Measurements from ENCODE around the gene HCN1. TPM values are rescaled to one million over a fixed set of nuclear protein-coding genes. Genes with fewer than 3 reads are reported as not detected.
A peak's percentile ranks its signal among the peaks of the same experiment; 100 is the strongest.

HCN1 gene
- total and polyA plus RNA-seq, 2 donors from 2014 or later, result not detected

GRCh38 chr5:45694971-45695803 lies 993 bp downstream of the HCN1 start:
- FAIRE-seq (no peak), DNase-seq (peak in 4 of 5 donors; percentile 1 to 57 (median 16))
- Histone ChIP-seq H3K9me3 (ENCODE audit: control insufficient read depth in 2 of 3, insufficient read depth in 1 of 3, low read length in 3 of 3) (no peaks in the 10 kb centered on the region), H3K27me3 (ENCODE audit: control insufficient read depth, insufficient read depth, low read length) (peaks cover 9% of the 10 kb centered on the region), H3K27ac (ENCODE audit: low read depth in 2 of 2, low read length in 2 of 2) (no peak overlapping the region), H3K36me3 (ENCODE audit: control insufficient read depth in 2 of 3, insufficient read depth in 3 of 3, low read length in 3 of 3) (no peaks in the 10 kb centered on the region), H3K4me3 (ENCODE audit: low read length in 3 of 3) (no peak overlapping the region), H3K9ac (ENCODE audit: low read length in 3 of 3) (no peak overlapping the region), H3K4me1 (ENCODE audit: control insufficient read depth in 2 of 3, insufficient read depth in 2 of 3, low read depth in 1 of 3, low read length in 3 of 3) (no peaks in the 10 kb centered on the region)
- intact Hi-C loops (cut with DNase I), result no loop called here
- TF ChIP-seq CTCF (IDR thresholded peaks at IDR 0.05; ENCODE audit: borderline replicate concordance, extremely low read depth, insufficient read depth), result no peak

- H3K9me3 ChIP-seq (ENCODE audit: control insufficient read depth in 2 of 3, insufficient read depth in 1 of 3, low read length in 3 of 3), result no peaks in the 10 kb centered on the region
- H3K9ac ChIP-seq (ENCODE audit: low read length in 3 of 3), result no peak overlapping the region
- H3K4me3 ChIP-seq (ENCODE audit: low read length in 3 of 3), result no peak overlapping the region
- no peak for TF ChIP-seq CTCF (IDR thresholded peaks at IDR 0.05; ENCODE audit: borderline replicate concordance, extremely low read depth, insufficient read depth)
- intact Hi-C loops (cut with DNase I), result no loop called here
- H3K27me3 ChIP-seq (ENCODE audit: control insufficient read depth, insufficient read depth, low read length), result peaks cover 9% of the 10 kb centered on the region
- H3K27ac ChIP-seq (ENCODE audit: low read depth in 2 of 2, low read length in 2 of 2), result no peak overlapping the region
- H3K4me1 ChIP-seq (ENCODE audit: control insufficient read depth in 2 of 3, insufficient read depth in 2 of 3, low read depth in 1 of 3, low read length in 3 of 3), result no peaks in the 10 kb centered on the region
- FAIRE-seq (no peak), DNase-seq (peak in 2 of 5 donors; percentile 51 to 59)
- no peaks in the 10 kb centered on the region for H3K36me3 ChIP-seq (ENCODE audit: control insufficient read depth in 2 of 3, insufficient read depth in 3 of 3, low read length in 3 of 3)
Observed at GRCh38 chr5:45694255-45694814, 1.8 kb downstream of the HCN1 start.

GRCh38 chr5:45692481-45692880 lies 3.7 kb downstream of the HCN1 start:
- Histone ChIP-seq H3K27me3 (ENCODE audit: control insufficient read depth, insufficient read depth, low read length) (peaks cover 9% of the 10 kb centered on the region), H3K4me1 (ENCODE audit: control insufficient read depth in 2 of 3, insufficient read depth in 2 of 3, low read depth in 1 of 3, low read length in 3 of 3) (no peaks in the 10 kb centered on the region), H3K9ac (ENCODE audit: low read length in 3 of 3) (no peak overlapping the region), H3K4me3 (ENCODE audit: low read length in 3 of 3) (no peak overlapping the region), H3K9me3 (ENCODE audit: control insufficient read depth in 2 of 3, insufficient read depth in 1 of 3, low read length in 3 of 3) (no peaks in the 10 kb centered on the region), H3K27ac (ENCODE audit: low read depth in 2 of 2, low read length in 2 of 2) (no peak overlapping the region), H3K36me3 (ENCODE audit: control insufficient read depth in 2 of 3, insufficient read depth in 3 of 3, low read length in 3 of 3) (no peaks in the 10 kb centered on the region)
- intact Hi-C loops (cut with DNase I), result no loop called here
- FAIRE-seq (no peak), DNase-seq (no peak)
- no peak for TF ChIP-seq CTCF (IDR thresholded peaks at IDR 0.05; ENCODE audit: borderline replicate concordance, extremely low read depth, insufficient read depth)
